ENCODE data around the gene ANKDD1B. TPM values are rescaled to one million over a fixed set of nuclear protein-coding genes. Genes with fewer than 3 reads are reported as not detected.
"Not testable (repeated sequence)": the region's sequence is repeated elsewhere in the genome, so short reads cannot be mapped to it uniquely, and the experiment has no call there.

ANKDD1B gene
- total RNA-seq, 4 donors from 2014 or later, result 1.1 TPM; not detected in 3

DNA sequence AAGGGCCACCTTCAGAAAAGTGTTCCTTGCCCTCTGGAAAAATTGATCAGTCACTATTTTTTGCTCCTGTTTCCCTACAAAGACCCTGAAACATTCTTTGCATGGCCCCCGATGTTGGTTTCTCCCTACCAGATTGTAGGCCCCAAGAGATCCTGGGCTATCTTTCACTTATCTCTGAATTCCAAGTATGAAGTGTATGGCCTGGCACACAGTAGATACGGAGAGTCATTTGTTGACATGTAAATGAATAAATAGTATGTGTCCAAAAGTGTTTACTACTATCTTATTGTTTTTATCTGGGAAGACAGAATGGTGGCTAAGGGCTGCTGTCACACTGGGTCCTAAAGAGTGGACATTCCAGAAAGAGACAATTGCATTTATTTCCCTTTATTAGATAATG lies 7.4 kb upstream of the ANKDD1B start:
- in situ Hi-C loops (cut with MboI; ENCODE audit: low sequenced_read_pairs in 4 of 4) (no loop called here), intact Hi-C loops (cut with DNase I; ENCODE audit: low total_unique reads) (no loop called here)
- Histone ChIP-seq H3K9me3 (no peaks in the 10 kb centered on the region), H3K27me3 (no peaks in the 10 kb centered on the region), H3K4me1 (no peaks in the 10 kb centered on the region), H3K36me3 (peaks cover 0 to 11% of the 10 kb centered on the region in 2 donors), H3K27ac (no peak overlapping the region), H3K4me3 (no peak overlapping the region)
- ATAC-seq (no peak), DNase-seq (no peak)
- TF ChIP-seq POLR2A (IDR thresholded peaks at IDR 0.05), result no peak
- no peak for TF ChIP-seq CTCF (IDR thresholded peaks at IDR 0.05 in 4 of 5, conservative IDR thresholded peaks at IDR 0.05 in 1 of 5)

GRCh38 chr5:75607341-75607740 lies 3.9 kb upstream of the ANKDD1B start:
- H3K9me3 ChIP-seq; H3K4me1 ChIP-seq; DNase-seq; H3K36me3 ChIP-seq; H3K4me3 ChIP-seq; intact Hi-C loops (cut with DNase I; ENCODE audit: low total_unique reads); in situ Hi-C loops (cut with MboI; ENCODE audit: low sequenced_read_pairs in 4 of 4); H3K27me3 ChIP-seq; H3K27ac ChIP-seq; ATAC-seq: not testable (repeated sequence)

DNA sequence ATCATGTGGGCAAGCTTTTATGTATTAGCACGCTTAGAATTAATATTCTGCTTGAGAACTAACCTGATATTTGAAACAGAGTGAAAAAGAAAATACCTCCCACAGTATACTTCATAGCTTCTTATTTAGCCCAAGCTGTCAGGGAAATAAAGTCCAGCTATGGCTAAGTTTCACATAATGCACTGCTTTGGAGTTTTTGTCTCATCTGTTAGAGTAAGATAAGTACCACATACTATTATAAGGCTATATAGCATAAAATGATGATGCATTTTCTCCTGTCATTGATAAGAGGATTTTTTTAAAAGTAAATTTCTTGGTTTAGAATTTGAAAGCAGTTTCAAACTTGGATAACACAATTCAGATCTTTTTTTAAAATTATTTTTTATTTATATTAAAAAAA lies 2.4 kb upstream of the ANKDD1B start:
- Histone ChIP-seq H3K4me3 (no peak overlapping the region), H3K36me3 (peaks cover 0 to 3% of the 10 kb centered on the region in 2 donors), H3K4me1 (peaks cover 0 to 9% of the 10 kb centered on the region in 2 donors), H3K9me3 (no peaks in the 10 kb centered on the region), H3K27me3 (no peaks in the 10 kb centered on the region), H3K27ac (no peak overlapping the region)
- ATAC-seq (no peak), DNase-seq (no peak)
- intact Hi-C loops (cut with DNase I; ENCODE audit: low total_unique reads) (no loop called here), in situ Hi-C loops (cut with MboI; ENCODE audit: low sequenced_read_pairs in 4 of 4) (no loop called here)
- TF ChIP-seq CTCF (IDR thresholded peaks at IDR 0.05 in 4 of 5, conservative IDR thresholded peaks at IDR 0.05 in 1 of 5) (no peak), POLR2A (IDR thresholded peaks at IDR 0.05) (no peak)

DNA sequence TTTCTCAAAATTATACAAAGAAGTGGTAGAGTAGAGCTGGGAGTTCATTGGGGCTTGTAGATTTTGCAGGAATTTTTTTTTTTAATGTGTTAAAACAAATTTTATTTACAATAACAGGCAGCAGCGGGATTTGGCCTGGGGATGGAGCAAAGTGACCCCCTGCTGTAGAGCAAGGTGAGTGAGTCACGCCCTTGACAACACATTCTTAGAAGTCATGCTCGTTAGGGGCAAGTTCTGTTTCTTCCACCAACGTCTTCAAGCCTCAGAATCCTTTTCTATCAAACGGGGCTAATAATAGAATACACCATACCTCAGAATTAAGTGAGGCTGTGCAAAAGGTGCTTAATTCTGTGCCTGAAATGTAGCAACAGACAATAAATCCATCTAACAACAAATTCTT lies 1.1 kb upstream of the ANKDD1B start:
- Histone ChIP-seq H3K4me1 (peaks cover 0 to 9% of the 10 kb centered on the region in 2 donors), H3K4me3 (no peak overlapping the region), H3K27ac (no peak overlapping the region), H3K9me3 (no peaks in the 10 kb centered on the region), H3K27me3 (no peaks in the 10 kb centered on the region), H3K36me3 (peaks cover 0 to 3% of the 10 kb centered on the region in 2 donors)
- in situ Hi-C loops (cut with MboI; ENCODE audit: low sequenced_read_pairs in 4 of 4), result no loop called here
- ATAC-seq, result no peak
- no peak for DNase-seq
- no peak for TF ChIP-seq POLR2A (IDR thresholded peaks at IDR 0.05)
- no peak for TF ChIP-seq CTCF (IDR thresholded peaks at IDR 0.05 in 4 of 5, conservative IDR thresholded peaks at IDR 0.05 in 1 of 5)
- intact Hi-C loops (cut with DNase I; ENCODE audit: low total_unique reads), result no loop called here

GRCh38 chr5:75610859-75611310 lies 368 bp upstream of the ANKDD1B start:
- peak overlapping the region; percentile 47 to 64 (median 56) for H3K4me3 ChIP-seq
- ATAC-seq; H3K36me3 ChIP-seq; H3K9me3 ChIP-seq; H3K4me1 ChIP-seq; DNase-seq; intact Hi-C loops (cut with DNase I; ENCODE audit: low total_unique reads); in situ Hi-C loops (cut with MboI; ENCODE audit: low sequenced_read_pairs in 4 of 4); H3K27me3 ChIP-seq; H3K27ac ChIP-seq: not testable (repeated sequence)

- intact Hi-C loops (cut with DNase I; ENCODE audit: low total_unique reads), result no loop called here
- ATAC-seq (no peak), DNase-seq (no peak)
- Histone ChIP-seq H3K27ac (no peak overlapping the region), H3K9me3 (no peaks in the 10 kb centered on the region), H3K27me3 (no peaks in the 10 kb centered on the region), H3K36me3 (no peaks in the 10 kb centered on the region), H3K4me3 (peak overlapping the region in 3 of 4 donors; percentile 47 to 61 (median 52)), H3K4me1 (peaks cover 0 to 9% of the 10 kb centered on the region in 2 donors)
- in situ Hi-C loops (cut with MboI; ENCODE audit: low sequenced_read_pairs in 4 of 4), result no loop called here
- TF ChIP-seq CTCF (IDR thresholded peaks at IDR 0.05 in 4 of 5, conservative IDR thresholded peaks at IDR 0.05 in 1 of 5) (no peak), POLR2A (IDR thresholded peaks at IDR 0.05) (no peak)
These were observed 945 bp downstream of the ANKDD1B start for GRCh38 chr5:75612226-75612569.

Data from gastrocnemius medialis (tissue), 4 donors.